Activated gamma-delta T cell treated with Interleukin-2 at 50 U/mL for 16 hours (primary cell): ENCODE data around the gene NAA25.
"Not testable (repeated sequence)": the region's sequence is repeated elsewhere in the genome, so short reads cannot be mapped to it uniquely, and the experiment has no call there.

Experiments used
- DNase-seq: peaks from one replicate; pipeline ENCODE4 v3.0.0-alpha.2; 2020

The NAA25 gene

DNA sequence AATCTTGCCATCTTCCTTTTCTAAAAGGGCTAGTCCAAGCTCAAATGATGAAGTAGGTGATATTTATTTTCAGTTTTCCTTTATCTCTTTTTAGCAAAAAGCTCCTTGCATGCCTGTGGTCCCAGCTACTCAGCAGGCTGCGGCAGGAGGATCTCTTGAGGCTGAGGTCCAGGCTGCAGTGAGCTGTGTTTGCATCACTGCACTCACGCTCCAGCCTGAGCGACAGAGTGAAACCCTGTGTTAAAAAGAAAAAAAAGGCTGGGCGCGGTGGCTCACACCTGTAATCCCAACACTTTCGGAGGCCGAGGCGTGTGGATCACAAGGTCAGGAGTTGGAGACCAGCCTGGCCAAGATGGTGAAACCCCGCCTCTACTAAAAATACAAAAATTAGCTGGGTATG lies 100.6 kb downstream of the NAA25 start:
- no peak for DNase-seq

DNA sequence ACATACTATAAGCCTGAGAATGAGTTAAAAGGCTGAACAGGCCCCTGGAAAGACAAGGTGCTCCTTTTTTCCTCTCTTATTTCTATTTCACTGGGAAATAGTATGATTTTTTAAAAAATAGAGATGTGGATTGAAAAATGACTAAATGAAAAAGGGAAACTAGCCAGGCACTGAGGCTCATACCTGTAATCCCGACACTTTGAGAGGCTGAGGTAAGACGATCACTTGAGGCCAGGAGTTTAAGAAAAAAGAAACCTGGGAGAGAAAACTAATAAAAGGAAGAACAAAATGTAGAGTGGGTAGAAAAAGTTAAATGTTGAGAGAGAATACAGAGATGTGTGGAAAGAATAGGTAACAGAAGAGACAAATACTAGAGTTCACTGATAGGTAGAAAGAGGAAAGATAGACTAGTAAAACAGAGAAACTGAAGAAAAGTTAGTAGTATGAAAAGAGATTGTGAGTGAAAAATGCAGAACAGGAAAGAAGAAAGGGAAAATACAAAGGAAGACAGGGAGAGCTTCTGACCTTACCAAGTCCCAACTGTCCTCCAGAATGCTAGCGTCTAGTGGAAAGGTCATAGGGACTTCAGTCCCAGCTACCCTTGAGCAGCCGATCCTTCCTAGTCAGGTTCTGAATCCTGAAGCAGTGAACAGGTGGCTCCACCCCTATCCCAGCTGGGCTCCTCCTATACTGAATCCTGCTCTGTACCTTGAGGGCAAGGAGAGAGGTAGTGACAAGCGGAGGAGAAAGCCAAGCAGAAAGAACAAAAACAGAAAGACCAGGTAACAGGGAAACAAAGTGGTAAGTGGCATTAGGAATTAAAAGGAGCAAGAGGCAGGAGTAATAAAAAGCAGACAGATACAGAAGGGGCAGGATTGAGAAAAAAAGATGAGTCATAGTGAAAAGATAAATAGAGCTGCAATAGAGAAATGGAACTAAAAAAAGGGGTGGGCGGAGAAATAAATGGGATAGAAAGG lies 102.9 kb downstream of the NAA25 start:
- DNase-seq: no peak

DNA sequence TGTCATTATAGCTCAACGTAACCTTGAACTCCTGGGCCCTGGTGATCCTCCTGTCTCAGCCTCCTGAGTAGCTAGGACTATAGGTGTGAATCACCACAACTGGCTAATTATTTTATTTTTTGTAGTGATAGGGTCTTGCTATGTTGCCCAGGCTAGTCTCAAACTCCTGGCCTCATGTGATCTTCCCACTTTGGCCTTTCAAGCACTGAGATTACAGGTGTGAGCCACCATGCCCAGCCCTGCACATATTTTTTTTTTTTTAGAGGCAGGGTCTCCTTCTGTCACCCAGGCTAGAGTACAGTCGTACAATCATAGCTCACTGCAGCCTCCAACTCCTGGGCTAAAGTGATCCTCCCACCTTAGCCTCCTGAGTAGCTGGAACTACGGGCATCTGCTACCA lies 104.5 kb downstream of the NAA25 start:
- no peak for DNase-seq

DNA sequence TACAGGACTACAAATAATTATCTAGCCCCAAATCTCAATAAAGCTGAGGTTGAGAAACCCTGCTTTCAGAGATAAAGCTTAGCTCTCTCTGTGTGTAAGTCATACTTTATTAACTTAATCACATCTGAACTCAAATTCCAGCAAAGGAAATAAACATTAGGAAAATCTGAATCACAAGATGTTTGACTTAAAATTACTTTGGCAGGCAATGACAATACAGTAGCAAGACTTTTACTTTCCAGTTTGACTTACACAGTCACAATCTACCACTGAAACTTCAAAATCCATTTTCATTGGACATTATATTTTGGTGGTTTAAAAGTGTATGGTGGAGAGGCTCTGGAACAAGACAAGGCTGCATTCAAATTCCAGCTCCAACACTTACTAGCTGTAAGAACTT lies 107.0 kb downstream of the NAA25 start:
- DNase-seq: no peak

DNA sequence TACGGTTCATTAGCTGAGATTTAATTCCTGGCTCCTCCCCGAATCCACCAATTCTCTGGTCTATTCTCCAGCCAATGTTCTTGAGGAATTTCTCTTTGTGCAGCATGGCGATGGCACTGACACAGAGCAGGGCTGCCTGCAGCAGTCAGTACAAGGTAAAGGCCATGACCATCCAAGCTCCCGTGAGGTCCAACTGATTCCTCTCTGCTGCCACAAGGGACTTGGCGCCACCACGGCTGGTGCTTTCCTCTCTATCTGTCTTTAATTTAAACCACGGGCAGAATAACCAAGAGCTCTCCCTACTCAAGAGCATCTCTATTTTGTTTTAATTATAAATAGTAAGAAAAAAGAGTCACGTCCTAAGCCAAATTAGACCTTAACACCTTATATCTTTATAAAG lies 107.8 kb downstream of the NAA25 start:
- DNase-seq: no peak

DNA sequence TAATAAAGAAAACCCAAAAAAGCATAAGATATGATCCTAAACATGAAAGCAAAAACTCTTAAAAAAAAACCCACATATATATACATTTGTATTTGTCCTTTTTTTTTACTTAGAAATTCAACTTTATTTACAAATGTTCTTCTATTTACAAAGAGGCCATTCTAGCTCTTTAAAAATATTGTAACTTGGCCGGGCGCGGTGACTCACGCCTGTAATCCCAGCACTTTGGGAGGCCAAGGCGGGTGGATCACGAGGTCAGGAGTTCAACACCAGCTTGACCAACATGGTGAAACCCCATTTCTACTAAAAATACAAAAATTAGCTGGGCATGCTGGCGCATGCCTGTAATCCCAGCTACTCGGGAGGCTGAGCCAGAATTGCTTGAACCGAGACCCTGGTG lies 109.5 kb downstream of the NAA25 start:
- not testable (repeated sequence) for DNase-seq

DNA sequence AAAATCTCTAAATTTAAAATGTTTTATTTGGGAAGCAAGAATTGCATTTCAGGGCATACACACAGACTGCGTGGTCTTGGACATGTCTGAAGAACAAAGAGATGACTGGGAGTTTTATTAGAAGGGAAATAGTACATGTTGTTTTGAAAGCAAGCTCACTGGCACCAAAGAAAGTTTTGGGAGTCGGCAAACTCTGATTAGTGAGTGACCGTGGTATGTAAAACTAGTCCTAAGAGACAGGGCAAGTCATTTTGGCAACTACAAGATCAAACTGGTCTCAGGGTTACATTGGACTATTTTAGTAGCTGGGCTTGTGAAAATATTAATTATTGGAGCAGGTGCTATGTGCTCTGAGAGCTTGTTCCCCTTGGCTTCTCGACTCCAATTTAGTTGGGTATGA lies 110.6 kb downstream of the NAA25 start:
- DNase-seq: no peak

DNA sequence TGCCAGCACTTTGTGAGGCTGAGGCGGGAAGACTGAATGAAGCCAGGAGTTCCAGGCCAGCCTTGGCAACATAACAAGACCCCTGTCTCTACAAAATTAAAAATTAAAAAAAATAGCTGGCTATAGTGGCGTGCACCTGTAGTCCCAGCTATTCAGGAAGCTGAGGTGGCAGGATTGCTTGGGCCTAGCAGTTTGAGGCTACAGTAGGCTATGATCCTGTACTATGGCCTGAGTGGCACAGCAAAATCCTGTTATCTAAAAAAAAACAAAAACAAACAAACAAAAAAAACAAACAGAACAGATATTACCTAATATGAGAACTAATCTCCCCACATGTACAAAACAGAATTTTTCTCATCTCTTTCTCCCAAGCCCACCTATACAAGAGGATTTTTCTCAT lies 111.3 kb downstream of the NAA25 start:
- DNase-seq: no peak

DNA sequence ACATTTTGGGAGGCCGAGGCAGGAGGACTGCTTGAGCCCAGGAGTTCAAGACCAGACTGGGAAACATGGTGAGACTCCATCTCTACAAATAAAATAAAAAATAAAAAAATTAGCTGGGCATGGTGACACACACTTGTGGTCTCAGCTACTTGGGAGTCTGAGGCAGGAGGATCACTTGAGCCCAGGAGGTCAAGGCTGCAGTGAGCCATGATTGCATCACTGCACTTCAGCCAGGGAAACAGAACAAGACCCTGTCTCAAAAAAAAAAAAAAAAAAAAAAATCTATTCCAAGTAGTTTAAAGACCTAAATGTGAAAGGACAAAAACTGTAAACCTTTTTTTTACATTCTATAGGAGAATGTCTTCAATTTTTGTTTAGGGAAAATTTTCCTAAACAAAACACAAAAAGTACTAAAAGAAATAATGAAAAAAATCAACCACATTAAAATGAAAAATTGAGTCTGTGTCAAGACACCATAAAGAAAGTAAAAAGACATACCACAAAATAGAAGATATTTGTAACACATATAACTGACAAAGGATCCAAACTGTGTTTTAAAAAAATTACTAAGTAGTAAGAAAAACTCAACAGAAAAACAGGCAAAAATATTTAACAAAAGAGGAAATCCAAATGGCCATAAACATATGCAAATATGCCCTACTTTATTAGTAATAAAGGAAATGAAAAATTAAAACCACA lies 112.7 kb downstream of the NAA25 start:
- DNase-seq: no peak

DNA sequence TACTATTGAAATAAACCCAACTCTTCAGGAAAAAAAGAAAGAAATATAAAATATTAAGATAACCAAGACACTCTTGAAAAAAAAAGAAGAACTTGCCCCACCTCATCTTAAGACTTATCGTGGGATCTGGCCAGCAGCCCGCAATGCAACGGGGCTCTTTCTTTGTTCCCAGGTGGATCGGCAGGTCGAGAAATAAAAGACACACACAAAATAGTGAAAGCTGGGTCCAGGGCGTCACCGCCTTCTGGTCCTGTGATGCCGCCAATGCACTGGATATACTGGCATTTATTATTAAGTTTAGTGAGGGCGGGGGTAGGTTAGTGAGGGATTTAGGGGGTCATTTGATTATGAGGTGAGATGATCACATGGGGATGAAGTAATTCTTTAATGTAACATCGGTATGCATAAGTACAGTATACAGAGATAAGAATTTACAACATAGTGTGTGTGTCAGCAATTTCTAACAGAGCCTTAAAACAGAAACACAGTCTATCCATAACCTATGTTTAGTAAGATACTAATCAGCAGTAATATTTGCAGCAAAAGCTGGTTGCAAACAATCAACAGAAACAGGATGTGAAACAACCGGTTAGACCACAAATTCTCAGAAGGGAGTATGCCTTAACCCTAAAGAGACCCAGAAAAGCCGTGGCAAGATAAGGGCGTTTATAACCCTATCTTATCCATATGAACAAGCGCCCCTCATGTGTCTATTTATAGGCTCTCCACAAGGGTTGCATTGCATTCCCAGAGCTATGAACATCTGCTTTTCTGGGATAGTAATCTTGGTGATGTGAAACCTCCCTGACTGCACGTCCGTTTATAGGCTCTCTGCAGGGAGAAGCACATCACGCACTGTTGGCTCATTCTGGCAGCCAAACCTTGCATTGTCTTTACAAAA lies 114.1 kb downstream of the NAA25 start:
- DNase-seq: not testable (repeated sequence)

DNA sequence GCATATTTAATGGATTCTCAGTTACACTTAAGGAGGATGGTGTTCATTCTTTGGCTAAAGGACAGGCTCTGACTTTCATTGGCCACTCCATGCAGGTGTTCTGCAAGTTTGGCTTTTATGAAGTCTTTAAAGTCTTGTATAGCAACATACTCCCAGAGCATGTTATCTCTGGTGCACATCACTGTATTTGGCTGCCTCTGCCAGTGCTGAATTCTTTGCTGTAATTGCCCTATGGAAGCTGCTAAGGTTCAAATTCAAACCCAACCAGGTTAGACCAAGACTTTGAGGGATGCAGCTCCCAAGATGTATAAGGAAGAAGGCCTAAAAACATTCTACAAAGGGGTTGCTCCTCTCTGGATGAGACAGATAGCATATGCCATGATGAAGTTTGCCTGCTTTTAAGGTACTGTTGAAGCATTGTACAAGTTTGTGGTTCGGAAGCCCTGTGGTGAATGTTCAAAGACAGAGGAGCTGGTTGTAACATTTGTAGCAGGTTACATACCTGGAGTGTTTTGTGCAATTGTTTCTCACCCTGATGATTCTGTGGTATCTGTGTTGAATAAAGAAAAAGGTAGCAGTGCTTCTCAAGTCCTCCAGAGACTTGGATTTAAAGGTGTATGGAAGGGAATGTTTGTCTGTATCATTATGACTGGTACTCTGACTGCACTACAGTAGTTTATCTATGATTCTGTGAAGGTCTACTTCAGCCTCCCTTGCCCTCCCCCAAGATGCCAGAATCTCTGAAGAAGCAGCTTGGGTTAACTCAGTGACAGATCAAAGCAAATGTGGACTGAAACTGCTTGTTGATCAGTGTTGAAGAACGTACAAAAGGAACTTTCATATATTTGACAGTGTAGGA lies 115.1 kb downstream of the NAA25 start:
- no peak for DNase-seq

DNA sequence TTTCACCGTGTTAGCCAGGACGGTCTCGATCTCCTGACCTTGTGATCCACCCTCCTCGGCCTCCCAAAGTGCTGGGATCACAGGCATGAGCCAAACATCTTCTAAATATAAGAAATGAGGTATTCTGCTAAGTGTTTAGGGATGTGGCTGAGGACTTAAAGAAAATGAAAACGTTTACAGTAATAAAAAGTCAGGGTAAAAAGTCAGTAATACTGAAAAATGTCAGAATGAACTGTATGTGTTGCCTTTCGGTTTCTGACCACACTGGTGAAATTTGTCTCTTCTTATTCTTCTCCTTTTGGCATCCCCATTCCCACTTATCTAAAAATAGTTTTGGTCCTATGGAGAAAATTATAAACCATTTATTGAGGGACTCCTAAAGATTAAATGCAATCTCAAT lies 116.1 kb downstream of the NAA25 start:
- DNase-seq: no peak

DNA sequence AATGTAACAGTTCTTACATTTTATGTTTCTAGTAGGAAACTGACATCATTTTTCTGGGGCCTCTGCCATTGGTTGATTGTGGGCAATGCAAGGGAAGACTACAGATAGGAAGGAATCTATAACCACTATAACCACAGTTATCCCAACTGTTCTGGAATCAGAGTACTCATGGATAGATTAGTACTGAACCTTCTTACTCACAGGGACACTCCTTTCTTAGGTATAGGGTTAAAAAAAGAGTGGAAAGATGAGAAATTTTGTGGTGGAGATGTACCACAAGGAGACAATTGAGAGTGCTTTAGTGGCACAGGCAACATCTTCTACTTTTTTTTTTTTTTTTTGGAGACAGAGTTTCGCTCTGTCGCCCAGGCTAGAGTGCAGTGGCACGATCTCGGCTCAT lies 116.6 kb downstream of the NAA25 start:
- no peak for DNase-seq

DNA sequence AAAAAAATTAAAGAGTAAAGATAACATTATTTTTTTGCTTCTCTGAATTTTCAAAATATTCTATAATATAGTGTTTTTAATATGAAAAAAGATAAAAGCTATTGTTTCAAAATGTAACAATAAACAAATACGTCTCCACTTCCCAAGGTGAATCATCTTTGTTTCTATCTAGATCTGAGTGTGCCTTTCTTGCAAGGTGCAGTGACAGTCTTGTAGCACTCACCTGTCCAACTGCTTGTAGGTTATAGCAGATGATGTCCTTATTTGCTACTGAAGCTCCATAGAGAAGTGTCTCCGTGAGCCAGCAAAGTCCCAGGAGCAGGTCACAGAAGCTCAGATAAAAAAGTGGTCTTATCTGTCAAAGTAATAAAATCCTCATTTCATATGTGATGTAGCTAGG lies 117.0 kb downstream of the NAA25 start:
- no peak for DNase-seq

DNA sequence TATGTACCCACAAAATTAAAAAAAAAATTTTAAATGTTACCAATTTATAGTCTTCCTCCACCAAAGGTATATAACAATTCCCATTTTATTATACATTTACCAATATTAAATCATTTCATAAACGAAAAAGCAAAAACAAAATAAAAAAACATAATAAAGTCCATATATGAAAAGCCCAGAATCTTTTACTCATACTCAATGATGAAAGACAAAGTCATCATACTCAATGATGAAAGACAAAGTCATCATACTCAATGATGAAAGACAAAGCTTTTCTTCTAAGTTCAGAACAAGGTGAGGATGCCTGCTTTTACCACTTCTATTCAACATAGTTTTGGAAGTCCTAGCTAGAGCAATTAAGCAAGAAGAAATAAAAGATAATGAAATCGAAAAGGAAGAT lies 123.8 kb downstream of the NAA25 start:
- no peak for DNase-seq

DNA sequence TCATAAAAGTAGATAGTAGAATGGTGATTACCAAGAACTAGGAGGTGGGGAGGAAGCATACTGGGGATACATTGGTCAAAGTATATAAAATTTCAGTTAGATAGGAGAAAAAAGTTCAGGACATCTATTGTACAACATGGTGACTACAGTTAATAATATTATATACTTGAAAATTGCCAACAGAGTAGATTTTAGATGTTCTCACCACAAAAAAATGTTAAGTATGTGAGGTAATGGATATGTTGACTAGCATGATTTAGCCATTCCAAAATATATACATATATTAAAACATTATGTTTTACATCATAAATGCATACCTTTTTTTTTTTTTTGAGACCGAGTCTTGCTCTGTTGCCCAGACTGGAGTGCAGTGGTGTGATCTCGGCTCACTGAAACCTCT lies 126.6 kb downstream of the NAA25 start:
- no peak for DNase-seq

DNA sequence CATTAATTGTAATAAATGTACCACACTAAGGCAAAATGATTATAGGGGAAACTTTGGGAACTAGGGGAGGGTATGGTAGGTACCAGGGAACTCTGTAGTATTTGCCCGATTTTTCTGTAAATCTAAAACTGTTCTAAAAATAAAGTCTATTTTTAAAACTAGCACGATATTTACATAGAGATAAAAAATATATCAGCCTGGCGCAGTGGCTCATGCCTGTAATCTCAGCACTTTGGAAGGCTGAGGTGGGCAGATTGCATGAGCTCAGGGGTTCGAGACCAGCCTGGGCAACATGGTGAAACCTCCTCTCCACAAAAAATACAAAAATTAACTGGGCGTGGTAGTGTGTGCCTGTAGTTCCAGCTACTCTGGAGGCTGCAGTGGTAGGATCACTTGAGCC lies 128.0 kb downstream of the NAA25 start:
- DNase-seq: no peak

DNA sequence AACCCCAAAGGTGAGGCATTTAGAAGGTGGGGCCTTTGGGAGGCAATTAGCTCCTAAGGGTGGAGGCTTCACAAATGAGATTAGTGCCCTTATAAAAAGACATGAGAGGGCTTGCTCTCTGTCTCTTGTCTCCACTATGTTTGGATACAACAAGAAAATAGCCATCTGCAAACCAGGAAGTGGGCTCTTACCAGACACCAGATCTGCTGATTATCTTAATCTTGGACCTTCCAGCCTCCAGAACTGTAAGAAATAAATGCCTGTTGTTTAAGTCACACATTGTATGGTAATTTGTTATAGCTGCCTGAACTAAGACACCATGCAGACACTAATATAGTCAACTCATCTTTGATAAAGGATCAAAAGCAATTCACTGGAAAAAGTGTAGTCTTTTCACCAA lies 130.0 kb downstream of the NAA25 start:
- no peak for DNase-seq

DNA sequence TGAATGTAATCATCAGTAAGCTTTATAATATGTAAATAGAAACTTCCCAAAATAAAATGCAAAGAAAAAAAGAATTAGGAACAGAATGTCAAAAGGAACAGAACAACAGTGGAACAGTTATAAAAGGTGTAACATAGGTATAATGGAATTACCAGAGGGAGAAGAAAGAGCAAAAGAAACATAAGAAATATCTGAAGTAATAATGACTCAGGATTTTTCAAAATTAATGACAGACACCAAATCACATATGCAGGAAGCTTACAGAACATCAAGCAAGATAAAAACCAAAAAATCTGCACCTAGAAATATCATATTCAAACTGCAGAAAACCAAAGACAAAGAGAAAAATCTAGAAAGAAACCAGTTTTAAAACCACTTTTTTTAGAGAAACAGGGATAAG lies 131.7 kb downstream of the NAA25 start:
- no peak for DNase-seq
